ENCODE results near the gene SZT2.
"Not testable (repeated sequence)": the region's sequence is repeated elsewhere in the genome, so short reads cannot be mapped to it uniquely, and the experiment has no call there.

SZT2 gene

GRCh38 chr1:43455213-43455889, 65.7 kb downstream of the SZT2 start:
- Histone ChIP-seq H3K9me3 (no peaks in the 10 kb centered on the region), H3K36me3 (peaks cover 12 to 20% (median 17%) of the 10 kb centered on the region in 3 donors), H3K27me3 (no peaks in the 10 kb centered on the region), H3K4me3 (no peak overlapping the region), H3K27ac (no peak overlapping the region), H3K4me1 (peaks cover 0 to 16% (median 10%) of the 10 kb centered on the region in 4 donors)
- DNase-seq: no peak
- TF ChIP-seq CTCF (IDR thresholded peaks at IDR 0.05): no peak
- intact Hi-C loops (cut with DNase I; ENCODE audit: low total_unique reads): loop anchor here (5.0 kb wide), 1 partner anchor 257 kb away; no protein-coding TSS in a partner anchor

GRCh38 chr1:43458379-43458778, 68.7 kb downstream of the SZT2 start:
- intact Hi-C loops (cut with DNase I; ENCODE audit: low total_unique reads): loop anchor here (5.0 kb wide), 1 partner anchor 254 kb away; no protein-coding TSS in a partner anchor
- H3K9me3 ChIP-seq, H3K27ac ChIP-seq, H3K4me3 ChIP-seq, H3K27me3 ChIP-seq, DNase-seq, H3K36me3 ChIP-seq, H3K4me1 ChIP-seq: not testable (repeated sequence)

- intact Hi-C loops (cut with DNase I; ENCODE audit: low total_unique reads): no loop called here
- Histone ChIP-seq H3K4me1 (no peaks in the 10 kb centered on the region), H3K27ac (no peak overlapping the region), H3K9me3 (no peaks in the 10 kb centered on the region), H3K27me3 (no peaks in the 10 kb centered on the region), H3K36me3 (no peaks in the 10 kb centered on the region), H3K4me3 (no peak overlapping the region)
- DNase-seq: no peak
- no peak for TF ChIP-seq CTCF (IDR thresholded peaks at IDR 0.05)
Measured at GRCh38 chr1:43460988-43461693, 71.4 kb downstream of the SZT2 start.

- intact Hi-C loops (cut with DNase I; ENCODE audit: low total_unique reads): no loop called here
- Histone ChIP-seq H3K36me3 (no peaks in the 10 kb centered on the region), H3K27ac (no peak overlapping the region), H3K4me3 (no peak overlapping the region), H3K9me3 (no peaks in the 10 kb centered on the region), H3K27me3 (no peaks in the 10 kb centered on the region), H3K4me1 (no peaks in the 10 kb centered on the region)
- no peak for TF ChIP-seq CTCF (IDR thresholded peaks at IDR 0.05)
- no peak for DNase-seq
Measured at GRCh38 chr1:43463479-43463878, 73.8 kb downstream of the SZT2 start.

GRCh38 chr1:43464681-43465504, 75.2 kb downstream of the SZT2 start:
- no peak for TF ChIP-seq CTCF (IDR thresholded peaks at IDR 0.05)
- Histone ChIP-seq H3K27me3 (no peaks in the 10 kb centered on the region), H3K4me3 (no peak overlapping the region), H3K9me3 (no peaks in the 10 kb centered on the region), H3K36me3 (no peaks in the 10 kb centered on the region), H3K27ac (no peak overlapping the region), H3K4me1 (no peaks in the 10 kb centered on the region)
- DNase-seq: no peak
- intact Hi-C loops (cut with DNase I; ENCODE audit: low total_unique reads): no loop called here
